HG03521 (cell line): Measurements from ENCODE around the gene KIF26A.

Experiments
- ATAC-seq: cut with Tn5 transposase; IDR thresholded peaks from one replicate; pipeline ENCODE4 v1.9.1; 2021; ENCODE audit warnings: mild to moderate bottlenecking, moderate library complexity; ENCODE audit not compliant: unreplicated experiment

KIF26A gene

GRCh38 chr14:104138098-104138717 lies at the start of gene KIF26A:
TSS of gene KIF26A (plus strand) at chr14:104138587. CDS start at chr14:104138723, 136 bp downstream.
- ATAC-seq, result no peak

DNA sequence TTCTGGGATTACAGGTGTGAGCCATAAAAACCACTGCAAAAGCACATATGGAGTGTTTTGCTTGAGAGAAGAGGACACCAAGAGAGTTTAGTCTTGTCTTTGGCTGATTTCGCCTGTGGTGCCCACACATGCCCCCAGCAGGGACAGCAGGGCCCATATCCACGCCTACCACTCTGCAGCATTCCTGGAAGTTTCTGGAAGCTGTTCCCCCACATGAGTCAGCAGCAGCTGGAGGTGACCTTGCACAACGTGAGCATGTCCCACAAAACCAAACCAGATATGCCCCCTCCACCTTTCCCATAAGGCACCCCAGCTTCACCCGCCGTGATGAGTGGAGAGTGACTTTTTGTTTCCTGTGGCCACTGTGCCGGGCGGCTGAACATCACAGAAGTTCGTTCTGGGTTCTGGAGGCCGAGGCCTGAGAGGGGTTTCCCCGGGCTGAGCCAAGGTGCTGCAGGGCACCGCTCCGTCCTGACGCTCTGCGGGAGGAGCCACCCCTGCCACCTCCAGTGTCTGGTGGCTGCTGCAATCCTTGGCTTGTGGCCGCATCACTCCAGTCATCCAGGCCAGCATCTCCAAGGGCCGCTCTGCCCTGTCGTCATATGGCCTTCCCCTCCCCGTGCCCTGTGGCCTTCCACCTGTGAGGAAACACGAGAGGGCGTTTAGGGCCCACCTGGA lies 48.2 kb upstream of the KIF26A start:
- ATAC-seq, result no peak

- no peak for ATAC-seq
Measured at GRCh38 chr14:104091061-104091926, 47.1 kb upstream of the KIF26A start.

DNA sequence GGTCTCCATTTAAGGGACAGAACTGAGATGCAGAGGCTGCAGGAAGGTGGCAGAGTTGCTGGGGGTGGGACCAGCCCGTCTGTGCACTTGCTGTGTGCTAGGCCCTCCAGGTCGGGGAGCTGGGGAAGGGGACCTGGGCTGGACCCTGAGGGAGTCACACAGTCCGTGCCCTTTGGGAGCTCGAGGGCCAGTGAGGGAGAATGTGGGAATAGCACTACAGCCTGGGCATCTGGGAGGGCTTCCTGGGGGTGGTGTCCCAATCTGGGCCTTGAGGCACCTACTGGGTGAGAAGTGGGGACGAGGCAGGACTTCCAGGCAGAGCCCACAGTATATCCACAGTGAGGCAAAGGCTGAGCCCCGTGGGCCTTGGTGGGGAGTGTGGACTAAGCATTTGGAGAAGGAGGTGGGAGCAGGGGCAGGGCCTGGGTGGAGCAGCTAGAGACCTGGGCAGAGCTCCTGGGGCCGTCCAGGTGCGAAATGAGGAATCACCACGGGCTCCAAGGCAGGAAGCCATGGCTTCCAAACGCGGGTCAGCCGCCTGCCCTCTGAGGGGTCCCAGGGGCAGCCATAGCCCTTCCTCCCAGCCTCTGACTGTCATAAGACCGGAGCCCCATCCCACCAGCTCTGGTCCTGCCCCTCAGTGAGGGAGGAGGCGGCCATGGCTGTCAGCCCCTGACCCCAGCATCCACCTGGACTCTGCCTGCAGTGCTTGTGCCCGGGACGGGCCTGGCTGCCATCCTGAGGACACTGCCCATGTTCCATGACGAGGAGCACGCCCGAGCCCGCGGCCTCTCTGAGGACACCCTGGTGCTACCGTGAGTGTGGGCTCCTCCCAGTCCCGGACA lies 46.2 kb upstream of the KIF26A start:
- ATAC-seq, result no peak

DNA sequence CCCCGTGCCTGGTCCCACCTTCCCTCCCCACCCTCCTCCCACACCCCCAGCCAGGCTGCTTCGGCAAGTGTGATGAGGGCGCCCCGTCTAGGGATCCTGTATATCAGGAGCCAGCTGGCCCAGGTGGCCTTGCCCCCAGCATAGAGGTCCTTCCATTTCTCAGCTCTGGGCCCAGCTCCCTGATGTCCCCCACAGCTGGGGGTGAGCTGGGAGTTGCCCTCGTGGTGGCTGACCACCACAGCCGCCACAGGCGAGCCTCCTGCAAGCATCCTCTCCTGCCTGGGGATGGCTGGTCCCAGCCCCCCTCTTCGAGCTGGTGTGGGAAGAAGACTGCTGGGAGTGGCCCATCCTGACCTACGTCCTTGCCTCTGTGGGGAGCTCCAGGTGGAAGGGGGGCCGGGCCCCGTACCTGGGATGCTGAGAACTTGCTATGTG lies 45.4 kb upstream of the KIF26A start:
- no peak for ATAC-seq

GRCh38 chr14:104093366-104094055 lies 44.9 kb upstream of the KIF26A start:
- ATAC-seq, result no peak

- ATAC-seq, result no peak
Measured at GRCh38 chr14:104094056-104094708, 44.2 kb upstream of the KIF26A start.

GRCh38 chr14:104094709-104095425 lies 43.5 kb upstream of the KIF26A start:
- ATAC-seq, result no peak

DNA sequence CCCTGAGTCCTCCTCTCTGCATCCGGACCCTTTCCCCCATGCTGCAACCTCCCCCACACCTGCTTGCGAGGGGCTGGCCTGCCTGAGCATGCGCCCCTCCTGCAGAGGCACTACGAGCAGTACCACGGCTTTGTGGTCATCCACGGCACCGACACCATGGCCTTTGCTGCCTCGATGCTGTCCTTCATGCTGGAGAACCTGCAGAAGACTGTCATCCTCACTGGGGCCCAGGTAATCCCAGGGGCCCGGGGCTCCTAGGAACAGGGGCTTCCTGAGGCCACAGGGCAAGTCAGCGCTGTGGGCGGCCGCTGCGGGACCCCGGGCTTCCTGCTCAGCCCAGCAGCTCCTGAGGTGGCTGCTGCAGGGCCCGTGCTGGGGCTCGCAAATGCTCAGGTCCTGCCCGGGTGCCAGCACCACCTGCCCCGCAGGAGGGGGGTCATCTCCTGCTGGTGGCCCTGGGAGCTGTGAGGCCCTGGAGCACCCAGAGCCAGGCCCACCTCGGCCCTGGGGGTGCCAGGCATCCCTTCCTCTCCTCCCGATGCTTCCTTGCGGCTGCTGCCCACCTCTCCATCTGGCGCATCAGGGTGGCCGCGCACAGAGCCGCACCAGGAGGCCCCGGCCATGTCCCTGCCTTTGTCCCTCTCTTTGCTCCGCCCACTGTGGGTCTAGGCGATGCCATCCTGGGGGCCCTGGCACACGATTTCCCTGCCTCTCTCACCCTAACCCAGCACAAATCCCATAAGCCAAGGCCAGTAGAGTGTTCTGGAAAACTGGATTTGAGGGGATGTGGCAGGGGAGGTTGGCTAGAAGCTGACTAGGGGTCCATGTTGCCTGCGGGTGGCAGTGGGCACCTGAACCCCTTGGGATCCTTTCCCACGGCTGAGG lies 42.7 kb upstream of the KIF26A start:
- no peak for ATAC-seq

GRCh38 chr14:104096318-104096717 lies 42.1 kb upstream of the KIF26A start:
- no peak for ATAC-seq

DNA sequence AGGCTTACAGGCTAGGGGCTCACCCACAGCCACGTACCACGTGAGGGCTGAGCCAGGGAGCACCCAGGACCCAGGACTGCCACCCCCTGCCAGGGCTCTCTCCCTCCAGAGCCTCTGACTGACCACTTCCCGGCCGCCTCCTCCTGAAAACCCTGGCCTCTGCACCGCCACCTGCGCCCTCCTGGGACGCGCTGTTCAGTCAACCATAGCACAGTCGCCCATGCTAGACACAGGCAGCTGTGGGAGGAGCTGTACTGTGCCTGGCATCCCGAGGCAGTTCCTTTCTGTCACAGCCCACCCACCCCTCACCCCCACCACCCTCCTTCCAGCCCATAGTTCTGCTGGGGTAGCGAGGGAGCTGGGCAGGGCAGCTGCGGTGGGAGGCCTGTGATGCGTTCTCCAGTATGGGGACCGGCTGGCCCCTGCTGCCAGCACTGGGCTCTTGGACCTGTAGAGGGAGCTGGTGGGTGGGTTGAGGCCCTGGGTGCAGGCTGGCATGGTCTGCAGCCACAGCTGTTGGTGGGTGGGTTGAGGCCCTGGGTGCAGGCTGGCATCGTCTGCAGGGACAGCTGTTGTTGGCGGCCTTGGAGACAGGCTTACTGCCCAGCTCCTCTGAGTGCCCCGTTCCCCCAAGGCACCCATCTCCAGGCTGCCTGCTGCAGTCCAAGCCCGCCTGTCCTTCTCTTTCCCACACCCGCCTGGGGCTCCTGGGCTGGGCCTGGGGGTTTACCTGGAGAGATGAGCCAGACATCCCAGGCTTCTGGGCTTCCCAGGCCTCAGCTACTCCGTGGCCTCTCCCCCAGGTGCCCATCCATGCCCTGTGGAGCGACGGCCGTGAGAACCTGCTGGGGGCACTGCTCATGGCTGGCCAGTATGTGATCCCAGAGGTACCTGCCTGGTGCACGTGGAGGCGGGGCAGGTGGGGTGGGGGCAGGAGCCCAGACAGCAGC lies 41.4 kb upstream of the KIF26A start:
- ATAC-seq, result no peak

DNA sequence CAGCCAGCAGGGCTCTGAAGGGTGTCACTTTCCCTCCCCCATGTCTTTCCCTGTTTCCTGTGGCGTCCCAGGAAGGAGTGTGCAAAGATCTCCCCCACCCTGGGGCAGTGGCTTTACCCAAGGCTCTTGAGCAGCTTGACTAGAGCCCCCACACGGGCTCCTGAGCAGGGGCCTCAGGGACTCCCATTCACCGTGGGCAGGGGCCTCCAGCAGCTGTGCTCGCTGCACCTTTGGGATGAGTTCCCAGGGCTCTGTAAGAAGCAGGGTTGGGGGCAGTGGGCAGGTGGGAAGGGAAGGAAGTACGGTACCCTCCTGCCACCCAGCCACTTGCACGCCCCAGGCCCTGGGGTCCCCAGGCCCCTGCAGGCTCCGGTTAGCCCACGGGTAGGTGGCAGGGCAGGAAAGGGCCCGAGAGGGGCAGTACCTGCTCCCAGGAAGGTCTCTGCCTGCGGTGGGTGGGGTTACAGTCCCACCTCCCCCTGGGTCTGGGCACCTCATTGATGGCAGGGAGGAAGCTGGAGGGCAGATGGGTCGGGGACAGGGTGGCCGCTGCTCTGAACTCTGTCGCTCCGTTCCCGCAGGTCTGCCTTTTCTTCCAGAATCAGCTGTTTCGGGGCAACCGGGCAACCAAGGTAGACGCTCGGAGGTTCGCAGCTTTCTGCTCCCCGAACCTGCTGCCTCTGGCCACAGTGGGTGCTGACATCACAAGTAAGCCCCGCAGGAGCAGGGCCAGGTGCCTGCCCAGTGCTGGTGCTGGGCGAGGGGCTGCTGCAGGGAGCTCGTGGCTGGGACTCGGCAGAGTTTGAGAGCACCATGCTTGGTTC lies 39.9 kb upstream of the KIF26A start:
- ATAC-seq, result no peak

GRCh38 chr14:104099096-104100041 lies 39.0 kb upstream of the KIF26A start:
- no peak for ATAC-seq

GRCh38 chr14:104100171-104101085 lies 38.0 kb upstream of the KIF26A start:
- ATAC-seq, result no peak
